NCI-H1694 treated with DMSO at 0.1 percent for 48 hours (cell line): ENCODE measurements around the gene FADS6.
A peak's percentile ranks its signal among the peaks of the same experiment; 100 is the strongest.
"Not testable (repeated sequence)": the region's sequence is repeated elsewhere in the genome, so short reads cannot be mapped to it uniquely, and the experiment has no call there.

Source experiments
- DNase-seq: peaks from one replicate; lab custom pipeline; 2025; lab: John Stamatoyannopoulos, UW

FADS6 gene

DNA sequence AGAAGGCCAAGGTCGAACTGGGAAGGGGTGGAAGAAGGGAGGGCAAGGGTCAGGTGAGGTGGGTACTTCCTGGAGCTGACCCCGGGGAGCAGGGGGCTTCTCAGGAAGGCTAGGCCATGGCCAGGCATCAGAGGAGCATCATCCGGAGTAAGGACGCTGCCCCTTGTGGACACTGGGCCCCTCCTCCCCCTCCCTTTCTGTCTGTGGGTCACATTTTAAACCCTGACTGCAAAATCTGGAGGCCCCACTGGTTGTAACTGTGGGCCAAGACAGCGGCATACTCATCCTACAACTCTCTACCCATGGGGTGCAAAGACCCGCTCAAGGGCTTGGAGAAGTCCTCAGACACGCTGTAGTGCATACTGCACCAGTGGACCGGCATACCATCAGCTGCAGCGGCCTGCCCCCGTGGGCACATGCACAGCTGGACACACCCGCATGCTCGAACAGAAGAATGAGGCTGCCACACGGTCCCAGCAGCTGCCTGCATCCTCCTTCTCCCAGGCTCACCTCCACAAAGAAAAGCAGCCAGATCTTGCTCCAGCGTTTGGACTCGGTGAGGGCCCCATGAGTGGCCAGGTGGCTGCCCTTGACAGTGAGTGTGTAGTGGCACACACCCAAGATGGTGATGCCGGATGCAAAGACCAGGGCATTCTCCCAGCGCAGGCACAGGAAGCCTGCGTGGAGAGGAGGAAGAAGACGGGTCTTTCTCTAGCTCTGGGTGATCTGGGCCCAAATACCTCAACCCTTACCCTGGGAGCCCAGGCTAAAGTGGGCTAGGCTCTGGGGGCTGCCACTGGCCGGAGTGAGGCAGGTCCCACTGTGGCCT, 1.2 kb downstream of the FADS6 start:
- DNase-seq, result no peak

DNA sequence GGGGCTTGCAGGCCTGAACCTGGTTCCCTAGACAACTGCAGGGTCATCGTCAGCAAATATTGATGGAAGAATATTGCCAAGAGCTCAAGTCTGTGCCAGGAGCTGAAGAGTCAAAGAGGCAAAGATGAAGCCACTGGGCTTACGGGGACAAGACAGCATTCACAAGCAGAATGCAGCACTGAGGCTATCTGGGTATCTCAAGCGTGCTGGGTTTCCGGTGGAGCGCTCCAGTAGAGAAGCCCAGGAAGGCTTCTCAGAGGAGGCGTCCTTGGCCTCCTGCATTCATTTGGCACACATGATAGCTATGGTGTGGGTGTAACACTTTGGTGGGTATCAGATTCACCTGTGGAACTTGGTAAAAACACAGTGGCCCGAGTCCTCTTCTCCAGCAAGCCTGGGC, 2.9 kb downstream of the FADS6 start:
- no peak for DNase-seq

DNA sequence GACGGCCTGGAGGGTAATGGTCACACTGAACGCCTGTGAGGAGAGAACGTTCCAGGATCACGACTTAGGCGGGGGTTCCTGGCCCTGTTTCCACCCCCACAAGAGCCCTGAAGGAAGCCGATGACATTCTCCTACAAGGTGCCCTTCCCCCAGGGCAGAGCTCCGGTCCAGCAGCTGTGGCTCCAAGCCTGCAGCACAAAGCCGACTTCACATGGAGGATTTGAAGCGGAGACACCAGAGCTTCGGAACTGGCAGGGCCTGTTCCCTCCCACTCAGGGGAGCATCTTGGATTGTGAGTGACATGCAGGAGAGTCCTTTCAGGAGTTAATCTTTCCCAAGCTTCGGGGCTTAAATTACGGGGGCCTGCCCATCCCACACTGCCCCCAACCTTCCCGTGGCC, 5.0 kb downstream of the FADS6 start:
- DNase-seq, result no peak

DNA sequence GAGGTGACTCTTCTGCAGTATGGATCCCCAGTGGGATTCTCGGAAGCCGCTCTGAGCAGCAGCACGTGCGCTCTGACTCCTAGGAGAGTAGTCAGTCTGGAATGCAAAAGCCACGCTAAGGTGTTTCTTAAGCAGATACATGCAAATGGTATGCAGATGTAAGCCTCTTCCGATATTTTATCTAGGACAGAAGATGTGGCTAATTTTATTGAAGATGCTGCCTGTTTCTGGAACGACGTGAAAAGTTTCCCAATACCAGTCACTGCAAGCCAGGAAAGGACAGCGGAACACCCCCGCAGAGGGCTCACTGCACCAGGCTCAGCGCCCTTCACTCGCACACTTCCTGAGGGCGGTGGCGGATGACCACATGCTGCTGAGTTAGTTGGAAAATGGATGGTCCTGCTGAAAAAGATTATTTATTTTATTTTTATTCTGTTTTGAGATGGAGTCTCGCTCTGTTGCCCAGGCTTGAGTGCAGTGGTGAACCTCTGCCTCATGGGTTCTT, 10.1 kb downstream of the FADS6 start:
- DNase-seq, result no peak

DNA sequence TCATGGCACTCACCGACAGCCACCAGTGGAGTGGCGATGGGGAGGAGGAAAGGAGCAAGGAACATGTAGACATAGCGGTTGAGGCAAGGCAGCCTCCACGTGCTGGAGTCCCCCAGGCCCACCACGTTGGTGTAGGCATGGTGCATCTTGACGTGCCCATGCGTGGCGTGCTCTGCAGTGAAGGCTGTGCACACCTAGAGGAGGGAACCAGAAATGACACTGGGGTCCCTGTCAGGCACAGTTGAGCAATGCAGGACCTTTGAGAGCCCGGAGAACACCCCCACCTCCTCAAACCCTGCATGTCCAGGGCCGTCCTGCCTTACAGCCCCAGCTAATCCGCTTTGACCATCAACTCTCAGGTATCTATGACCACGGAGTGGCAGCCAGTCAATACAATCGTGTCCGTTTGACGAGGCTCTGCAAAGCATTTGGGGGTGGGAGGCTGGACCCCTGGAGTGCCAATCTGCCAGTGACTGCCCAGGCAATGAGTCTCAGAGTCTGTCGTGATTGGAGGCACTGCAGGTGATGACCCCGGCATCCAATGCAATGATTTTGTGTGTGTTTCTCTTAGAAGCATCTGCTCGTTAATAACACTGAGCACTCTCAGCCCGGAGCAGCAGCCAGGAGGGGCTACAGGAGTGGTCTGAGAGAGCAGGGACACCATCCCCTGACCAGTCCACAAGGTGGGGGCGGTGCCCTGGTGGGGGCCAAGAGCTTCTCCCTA, 10.8 kb downstream of the FADS6 start:
- no peak for DNase-seq

DNA sequence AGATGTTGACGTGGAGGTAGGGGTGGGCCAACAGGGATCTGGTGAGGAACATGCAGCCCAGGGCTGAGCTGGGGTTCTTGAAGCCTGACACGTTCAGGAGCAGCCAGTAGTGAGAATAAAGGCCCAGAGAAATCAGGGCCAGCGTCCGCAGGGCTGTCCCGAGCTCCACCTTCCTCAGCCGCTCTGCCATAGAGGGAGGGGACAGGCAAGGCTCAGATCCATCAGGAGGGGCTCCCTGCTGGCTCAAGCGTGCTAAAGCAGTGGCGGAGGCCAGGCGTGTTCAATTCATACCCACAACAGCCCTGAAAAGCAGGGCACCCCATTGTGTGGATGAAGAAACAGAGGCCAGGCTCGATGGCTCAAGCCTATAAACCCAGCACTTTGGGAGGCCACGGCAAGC, 12.4 kb downstream of the FADS6 start:
- DNase-seq, result no peak

DNA sequence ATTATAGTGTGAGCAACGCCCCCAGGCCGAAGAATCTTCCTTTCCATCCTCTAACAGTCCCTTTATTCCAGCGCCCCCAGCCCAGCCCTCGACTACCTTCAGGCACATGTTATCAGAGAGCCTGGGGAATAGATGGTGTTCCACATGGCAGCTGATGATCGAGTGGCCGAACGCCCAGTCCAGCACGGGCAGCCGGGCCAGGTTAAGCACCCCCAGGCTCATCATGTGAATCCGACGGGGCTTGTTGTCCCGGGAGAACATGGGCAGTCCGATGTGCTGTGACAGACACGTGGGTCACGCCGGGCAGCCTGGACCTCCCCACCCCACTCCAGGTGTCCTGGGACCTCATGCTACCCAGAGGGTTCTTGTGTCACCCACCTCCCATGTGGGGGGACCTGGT, 14.1 kb downstream of the FADS6 start:
- no peak for DNase-seq

DNA sequence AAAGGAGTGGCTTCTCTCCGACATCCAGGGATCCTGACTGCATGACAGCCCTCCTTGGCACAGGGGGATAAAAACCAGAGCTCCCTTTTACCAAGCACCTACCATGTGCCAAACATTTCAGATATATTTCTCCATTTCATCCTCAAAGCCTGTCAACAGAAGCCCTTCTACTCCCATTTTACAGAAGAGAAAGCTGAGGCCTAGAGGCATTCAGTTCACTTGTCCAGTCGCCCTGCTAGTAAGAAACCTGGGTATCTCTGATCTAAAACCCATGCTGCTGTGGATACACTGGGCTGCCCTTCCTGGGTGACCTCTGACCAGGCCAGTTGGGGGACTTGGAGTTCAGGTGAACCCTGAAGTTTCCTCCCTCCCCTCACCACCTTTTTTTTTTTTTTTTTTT, 14.8 kb downstream of the FADS6 start:
- no peak for DNase-seq

DNA sequence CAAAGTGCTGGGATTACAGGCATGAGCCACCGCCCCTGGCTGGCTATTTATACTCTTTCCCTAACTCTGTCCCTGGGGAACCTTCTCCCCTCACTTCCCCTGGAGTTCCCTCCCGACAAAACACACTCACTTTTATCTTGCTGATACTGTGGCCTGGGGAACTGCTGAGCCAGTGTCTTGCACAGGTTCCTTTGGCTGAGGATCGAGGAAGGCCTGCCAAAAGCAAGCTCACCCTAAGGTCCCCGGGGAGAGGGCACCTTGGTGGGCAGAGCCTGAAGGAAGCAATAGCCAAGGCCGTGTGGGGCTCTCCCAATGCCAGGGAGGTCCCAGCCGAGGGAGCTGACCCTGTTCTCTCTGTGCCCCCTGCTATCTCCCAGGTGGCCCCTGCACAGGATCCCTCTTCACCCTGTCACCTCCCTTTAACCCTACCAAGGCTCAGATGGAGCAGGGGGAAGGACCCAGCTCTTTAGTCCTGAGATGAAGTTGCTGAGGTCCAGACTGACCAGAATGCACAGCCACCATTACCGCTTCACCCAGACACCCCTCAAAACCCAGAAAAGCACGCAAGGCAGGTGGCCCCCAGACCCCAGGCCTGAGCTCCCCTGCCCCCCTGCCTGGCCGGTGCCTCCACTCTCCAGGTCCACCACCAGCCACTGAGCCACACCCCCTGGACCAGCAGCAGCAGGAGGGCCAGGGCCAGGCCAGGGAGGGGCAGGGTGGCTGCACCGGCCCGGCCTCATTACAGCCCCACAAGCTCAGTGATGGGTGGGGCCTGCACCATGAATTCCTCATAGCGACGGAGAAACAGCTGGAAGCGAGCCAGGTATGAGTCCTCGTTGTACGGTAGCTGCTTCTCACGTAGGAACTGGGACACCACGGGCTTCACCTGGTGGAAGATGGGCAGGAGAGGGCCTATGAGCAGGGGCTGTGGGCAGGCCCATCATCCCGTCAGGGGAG, 15.6 kb downstream of the FADS6 start:
- no peak for DNase-seq

DNA sequence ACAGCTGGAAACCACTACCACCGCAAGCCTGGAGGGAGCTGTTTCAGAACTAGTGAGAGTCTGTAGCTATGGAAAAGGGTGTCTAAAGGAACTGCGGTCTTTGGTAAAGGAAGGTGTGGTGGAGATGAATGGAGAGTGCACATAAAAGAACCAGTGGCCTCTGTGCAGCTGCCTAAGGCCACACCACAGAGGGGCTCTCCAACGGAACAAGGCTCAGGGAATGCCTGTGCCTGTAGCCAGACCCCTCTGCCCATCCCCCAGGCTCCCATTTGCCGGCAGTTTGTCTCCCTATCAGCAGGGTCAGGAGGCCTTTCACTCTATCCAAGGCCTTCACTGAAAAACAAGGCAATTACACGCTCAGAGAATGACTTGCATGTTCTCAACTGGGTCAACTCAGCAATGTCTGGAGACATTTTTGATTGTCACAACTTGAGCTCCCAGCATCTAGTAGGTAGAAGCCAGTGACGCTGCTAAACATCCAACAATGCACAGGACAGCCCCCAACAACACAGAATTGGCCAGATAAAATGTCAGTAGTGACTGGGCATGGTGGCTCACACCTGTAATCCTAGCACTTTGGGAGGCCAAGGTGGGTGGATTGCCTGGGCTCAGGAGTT, 17.3 kb downstream of the FADS6 start:
- DNase-seq, result no peak

DNA sequence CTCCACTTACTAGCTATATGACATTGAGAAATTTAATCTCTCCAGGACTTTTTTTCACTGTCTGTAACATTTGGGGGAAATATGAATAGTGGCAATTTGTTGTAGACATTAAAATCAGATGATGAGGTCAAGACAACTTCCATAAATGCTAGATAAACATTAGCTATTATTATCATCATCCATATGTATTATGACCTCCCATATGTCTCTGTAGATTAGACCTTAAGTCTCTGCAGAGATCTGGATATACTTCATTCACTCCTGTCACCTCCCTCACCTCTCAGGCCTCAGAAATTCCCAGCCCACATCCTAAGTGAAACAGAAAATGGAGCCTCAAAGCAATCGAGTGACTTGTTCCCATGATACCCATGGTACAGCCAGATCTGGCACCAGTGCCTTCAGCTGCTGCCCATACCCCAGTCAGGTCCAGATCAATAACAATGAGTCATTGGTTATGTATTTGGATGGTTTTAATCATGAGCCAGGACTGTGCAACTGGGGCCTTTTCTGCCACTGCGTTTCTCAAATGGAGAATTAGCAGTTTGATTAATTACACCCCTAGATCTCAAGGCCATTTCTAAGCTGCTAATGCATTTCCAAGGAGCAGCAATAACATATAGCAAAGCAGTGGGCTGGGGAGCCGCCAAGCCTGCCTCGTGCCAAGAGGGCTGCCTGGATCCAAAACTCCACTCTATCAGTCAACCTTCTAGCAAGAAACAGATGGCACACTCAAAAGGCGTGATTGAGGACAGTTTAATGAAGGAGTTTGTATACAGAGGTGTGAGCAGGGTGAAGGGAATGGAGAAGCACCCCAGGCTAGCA, 18.1 kb downstream of the FADS6 start:
- peak; percentile 58 for DNase-seq

DNA sequence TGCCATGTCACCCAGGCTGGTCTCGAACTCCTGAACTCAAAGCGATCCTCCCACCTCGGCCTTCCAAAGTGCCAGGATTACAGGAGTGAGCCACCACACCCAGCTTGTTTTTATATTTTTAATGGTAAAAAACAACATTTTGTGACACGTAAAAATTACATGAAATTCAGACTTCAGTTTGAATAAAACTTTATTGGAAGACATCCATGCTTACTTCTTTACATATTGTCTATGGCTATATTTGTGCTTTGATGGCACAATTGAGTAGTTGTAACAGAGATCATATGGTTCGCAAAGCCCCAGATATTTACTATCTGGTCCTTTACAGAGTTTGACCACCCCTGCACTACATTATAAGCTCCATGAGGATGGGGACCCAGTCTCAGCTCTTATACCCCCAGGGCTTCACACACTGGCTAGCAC, 18.8 kb downstream of the FADS6 start:
- no peak for DNase-seq

DNA sequence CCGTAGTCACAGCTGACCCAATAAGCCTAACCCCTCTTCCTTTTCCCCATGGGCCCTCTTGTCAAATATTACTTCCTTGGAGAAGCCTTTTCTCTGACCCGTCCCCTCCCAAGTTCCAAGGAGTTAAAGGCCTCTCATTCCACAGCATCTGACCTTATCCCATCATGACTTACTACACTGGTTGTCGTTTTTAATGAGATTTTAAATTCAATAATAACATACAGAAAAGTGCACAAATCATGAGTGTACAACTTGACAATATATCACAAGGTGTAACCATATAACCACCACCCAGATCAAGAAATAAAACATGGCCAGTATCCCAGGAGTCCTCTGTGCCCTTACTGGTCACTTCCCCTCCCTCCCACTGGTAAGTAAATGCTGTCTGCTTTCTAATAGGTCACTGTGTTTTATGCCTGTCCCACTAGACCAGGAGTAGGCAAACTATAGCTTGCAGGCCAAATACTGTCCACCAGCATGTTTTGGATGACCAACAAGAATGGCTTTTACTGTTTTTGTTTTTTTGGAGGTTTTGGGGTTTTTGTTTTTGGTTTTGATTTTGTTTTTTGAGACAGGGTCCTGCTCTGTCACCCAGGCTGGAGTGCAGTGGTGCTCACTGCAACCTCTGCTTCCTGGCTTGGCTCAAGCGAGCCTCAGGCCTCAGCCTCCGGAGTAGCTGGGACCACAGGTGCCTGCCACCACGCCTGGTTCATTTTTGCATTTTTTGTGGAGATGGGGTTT, 19.4 kb downstream of the FADS6 start:
- DNase-seq, result no peak

DNA sequence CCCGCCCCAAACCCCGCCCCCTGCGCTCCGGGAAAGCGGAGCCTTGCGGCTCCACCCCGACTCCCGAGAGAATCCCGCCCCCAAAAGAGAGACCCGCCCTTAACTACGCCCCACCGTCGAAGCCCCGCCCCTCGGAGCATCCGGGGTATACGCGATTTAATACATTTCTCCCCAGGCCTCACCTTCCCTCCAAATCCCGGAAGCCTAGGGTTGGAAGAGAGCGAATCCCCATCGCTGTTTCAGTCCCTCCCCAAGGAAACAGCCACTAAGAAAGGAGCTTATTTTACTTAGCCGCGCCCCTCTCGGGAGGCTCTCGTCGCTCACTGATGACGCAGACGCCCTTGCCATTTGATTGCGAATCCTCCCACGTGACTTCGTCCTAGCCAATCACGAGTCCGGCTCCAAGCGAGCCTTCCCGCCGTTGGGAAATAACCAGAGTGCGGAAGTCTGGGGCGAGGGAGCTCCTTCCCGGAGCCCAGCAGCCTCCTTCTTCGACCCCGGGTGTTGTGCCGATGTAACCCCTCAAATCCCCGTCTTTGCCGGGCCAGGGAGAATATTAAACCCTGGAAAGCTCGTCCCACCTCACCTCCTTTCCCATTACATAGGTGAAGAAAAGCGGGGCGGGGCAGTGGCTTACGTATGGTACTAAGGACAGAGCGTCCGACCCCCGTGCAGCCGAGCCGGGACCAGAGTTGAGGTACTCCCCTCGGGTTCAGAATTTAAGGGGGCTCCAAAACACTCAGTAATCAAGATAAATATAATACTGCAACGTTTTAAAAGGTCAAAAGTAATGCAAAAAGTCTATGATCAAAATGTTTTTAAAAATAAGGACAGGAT, 20.2 kb downstream of the FADS6 start:
- DNase-seq, result peak; percentile 99

DNA sequence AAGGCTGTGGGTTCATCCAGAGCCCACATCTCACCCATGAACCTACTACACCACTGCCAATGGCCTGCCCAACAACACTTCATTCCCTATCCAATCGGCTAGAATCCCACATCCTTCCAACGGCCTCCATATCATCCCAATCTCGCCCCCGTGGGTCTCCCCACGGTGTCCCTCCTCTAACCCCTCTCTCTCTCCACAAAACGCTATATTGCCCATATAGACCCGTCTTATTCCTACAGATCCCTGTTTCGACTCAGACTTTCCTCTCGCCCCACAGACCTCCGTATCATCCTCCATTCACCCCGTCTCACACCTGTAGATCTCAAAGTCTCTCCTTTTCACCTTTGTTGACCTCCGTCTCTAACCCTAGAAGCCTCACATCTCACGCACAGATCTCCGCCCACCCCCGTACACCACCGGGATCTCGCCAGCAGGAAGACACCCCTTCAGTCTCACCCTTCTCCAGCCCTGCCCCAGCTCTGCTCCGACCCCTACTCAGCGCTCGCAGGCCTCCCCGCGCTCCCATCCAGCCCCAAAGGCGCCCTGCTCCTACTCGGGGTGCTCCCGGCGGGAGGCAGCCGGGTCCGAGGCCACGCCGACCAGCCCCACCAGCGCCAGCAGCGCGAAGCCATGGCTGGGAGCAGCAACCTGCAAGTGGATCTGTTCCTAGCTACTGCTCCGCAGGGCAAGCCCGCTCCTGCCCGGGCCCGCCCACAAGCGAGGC, 21.0 kb downstream of the FADS6 start, which contains the start of gene FDXR:
Gene FDXR (minus strand): TSS at position 682 of the 724 bp plus-strand sequence. CDS start 50 bp downstream, at position 632.
- DNase-seq, result no peak

DNA sequence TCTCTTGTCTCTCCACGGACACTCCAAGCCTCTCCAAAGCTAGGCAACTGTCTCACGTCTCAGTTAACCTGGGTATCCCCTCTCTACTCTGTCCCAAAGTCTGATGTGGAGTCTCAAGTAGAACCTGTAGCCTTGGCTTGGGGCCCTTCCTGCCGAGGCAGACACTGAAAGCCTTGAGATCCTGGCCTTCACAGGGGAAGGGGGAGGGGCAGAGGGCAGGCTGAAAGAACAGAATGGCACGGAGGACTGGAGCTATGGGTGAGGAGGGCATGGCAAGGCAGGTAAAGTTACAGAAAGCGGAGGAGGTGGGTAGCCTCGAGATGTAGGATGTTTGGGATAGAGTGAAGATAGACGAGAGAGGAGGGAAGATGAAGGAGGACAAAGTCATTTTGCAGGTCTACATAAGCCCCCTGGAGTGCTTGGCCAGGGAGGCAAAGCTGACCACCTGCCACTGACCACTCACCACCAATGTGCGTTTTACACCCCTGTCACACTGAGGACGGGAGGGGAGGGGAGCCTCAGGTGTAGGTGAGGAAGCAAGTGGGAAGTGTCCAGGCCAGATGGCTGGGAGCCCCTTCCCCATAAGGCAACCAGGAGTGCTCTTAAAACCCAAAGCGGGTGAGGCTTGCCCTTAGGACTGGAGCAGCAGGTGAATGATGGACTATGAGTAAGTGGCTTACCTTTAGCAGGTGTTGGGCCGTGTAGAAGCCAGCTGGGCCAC, 21.9 kb downstream of the FADS6 start:
- DNase-seq, result no peak

DNA sequence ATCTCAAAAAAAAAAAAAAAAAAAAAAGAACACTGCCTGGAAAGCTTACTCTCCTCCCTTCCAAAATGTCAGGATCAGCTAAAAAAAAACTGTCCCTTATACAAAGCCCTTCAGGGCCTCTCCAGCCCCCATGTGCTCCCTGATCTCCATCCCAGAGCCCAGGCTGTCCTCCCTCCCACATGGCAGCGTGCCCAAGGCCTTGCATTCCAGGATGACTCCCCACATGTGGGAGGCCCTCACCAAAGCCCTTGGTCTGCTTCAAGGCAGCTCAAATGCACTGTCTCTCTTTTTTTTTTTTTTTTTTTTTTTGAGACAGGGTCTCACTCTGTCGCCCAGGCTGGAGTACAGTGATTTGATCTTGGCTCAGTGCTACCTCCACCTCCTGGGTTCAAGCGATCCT, 22.9 kb downstream of the FADS6 start:
- DNase-seq, result no peak

DNA sequence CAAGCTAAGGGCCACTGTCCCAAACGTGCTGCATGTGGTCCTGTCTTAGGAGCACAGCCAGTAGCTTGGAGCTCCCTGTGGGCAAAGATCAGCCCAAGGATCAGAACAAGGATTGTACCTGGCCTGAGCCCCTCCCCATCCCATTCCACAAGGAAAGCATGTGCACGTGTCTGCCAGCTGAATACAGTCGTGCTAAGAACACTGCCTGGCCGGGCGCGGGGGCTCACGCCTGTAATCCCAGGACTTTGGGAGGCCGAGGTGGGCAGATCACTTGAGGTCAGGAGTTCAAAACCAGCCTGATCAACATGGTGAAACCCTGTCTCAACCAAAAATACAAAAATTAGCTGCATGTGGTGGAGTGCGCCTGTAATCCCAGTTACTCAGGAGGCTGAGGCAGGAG, 23.4 kb downstream of the FADS6 start:
- not testable (repeated sequence) for DNase-seq
